GM18870 (cell line): ENCODE data around the gene DNAJC6.
A peak's percentile ranks its signal among the peaks of the same experiment; 100 is the strongest.

Source experiments
- ATAC-seq: cut with Tn5 transposase; IDR thresholded peaks from one replicate; pipeline ENCODE4 v1.9.1; 2021; ENCODE audit warnings: moderate library complexity; ENCODE audit not compliant: unreplicated experiment

DNAJC6 gene

DNA sequence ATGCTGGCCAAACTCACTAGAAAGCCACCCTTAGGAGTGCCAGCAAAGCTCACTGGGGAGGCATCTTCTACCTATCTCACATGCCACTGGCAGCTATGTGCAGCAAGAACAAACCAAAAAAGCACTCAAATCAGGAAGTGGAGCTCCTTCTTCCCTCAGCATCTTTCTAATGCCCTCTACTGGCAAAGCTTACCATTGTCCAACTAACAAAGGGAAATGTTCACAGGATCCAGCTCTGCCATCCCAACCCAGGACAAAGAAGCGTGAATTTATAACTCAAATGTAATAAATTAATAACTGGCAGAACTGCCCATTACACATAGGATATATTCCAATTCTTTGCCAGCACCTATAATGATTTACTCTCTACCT lies 150.0 kb downstream of the DNAJC6 start:
- ATAC-seq, result peak; percentile 73
